AG09319 (cell line): Measurements from ENCODE around the gene HELZ.
"Not testable (repeated sequence)": the region's sequence is repeated elsewhere in the genome, so short reads cannot be mapped to it uniquely, and the experiment has no call there.

ENCODE experiments used
- DNase-seq: peaks from one replicate; pipeline ENCODE4 v3.0.0-alpha.2; 2010; ENCODE audit warnings: low read depth; ENCODE audit errors: extremely low read depth
- TF ChIP-seq, protein P1 (sequence below): IDR thresholded peaks from 2 replicates; pipeline ENCODE4 v1.5.1; 2011; ENCODE audit warnings: low read depth, mild to moderate bottlenecking, inconsistent platforms, low read length, moderate library complexity

HELZ gene

DNA sequence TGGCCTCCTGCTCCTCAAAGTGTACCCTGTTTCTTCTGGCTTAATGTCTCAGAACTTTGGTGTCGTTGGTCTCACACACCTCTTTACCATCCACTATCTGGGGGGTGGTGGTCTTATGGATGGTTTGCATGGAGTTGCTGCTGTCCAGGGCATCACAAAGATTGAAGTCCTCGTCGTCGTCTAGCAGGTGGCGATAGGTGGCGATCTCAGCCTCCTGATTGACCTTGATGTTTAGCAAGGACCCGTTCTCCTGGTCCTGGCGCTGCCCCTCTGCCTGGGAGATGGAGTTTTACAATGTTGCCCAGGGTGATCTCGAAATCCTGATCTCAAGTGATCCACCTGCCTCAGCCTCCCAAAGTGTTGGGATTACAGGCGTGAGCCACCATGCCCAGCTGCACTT, 31.1 kb upstream of the HELZ start:
- no peak for DNase-seq
- TF ChIP-seq, protein P1, sequence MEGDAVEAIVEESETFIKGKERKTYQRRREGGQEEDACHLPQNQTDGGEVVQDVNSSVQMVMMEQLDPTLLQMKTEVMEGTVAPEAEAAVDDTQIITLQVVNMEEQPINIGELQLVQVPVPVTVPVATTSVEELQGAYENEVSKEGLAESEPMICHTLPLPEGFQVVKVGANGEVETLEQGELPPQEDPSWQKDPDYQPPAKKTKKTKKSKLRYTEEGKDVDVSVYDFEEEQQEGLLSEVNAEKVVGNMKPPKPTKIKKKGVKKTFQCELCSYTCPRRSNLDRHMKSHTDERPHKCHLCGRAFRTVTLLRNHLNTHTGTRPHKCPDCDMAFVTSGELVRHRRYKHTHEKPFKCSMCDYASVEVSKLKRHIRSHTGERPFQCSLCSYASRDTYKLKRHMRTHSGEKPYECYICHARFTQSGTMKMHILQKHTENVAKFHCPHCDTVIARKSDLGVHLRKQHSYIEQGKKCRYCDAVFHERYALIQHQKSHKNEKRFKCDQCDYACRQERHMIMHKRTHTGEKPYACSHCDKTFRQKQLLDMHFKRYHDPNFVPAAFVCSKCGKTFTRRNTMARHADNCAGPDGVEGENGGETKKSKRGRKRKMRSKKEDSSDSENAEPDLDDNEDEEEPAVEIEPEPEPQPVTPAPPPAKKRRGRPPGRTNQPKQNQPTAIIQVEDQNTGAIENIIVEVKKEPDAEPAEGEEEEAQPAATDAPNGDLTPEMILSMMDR = no peak; the same call in 1 of the 2 replicates

- DNase-seq = no peak
- TF ChIP-seq, protein P1 = no peak
Observed at GRCh38 chr17:67274466-67274865, 29.5 kb upstream of the HELZ start.

DNA sequence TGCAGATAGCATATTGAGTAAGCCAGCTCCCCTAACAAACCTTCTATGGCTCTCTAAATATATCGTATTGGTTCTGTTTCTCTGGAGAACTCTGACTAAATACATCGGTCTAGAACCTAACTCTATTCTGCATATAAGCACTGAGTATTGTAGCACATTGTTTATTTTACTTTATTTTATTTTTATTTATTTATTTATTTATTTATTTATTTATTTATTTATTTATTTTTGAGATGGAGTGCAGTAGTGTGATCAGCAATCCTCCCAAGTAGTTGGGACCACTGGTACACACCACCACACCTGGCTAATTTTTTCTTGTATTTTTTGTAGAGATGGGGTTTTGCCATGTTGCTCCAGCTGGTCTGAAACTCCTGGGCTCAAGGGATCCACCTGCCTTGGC, 28.9 kb upstream of the HELZ start:
- TF ChIP-seq, protein P1 = no peak
- no peak for DNase-seq

GRCh38 chr17:67272312-67273047, 27.5 kb upstream of the HELZ start:
- no peak for DNase-seq
- TF ChIP-seq, protein P1 = peak; percentile 20

DNA sequence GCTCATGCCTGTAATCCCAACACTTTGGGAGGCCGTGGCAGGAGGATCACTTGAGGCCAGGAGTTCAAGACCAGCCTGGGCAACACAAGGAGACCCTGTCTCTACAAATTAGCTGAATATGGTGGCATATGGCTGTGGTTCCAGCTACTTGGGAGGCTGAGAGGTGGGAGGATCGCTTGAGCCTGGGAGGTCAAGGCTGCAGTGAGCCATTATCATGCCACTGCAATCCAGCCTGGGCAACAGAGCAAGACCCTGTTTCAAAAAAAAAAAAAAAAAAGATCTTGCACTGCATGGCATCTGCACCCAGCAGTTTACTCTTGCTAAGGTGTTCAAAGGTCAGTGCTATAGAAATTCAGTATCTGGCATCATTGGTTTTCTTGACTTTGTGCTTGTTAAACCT, 26.2 kb upstream of the HELZ start:
- DNase-seq = not testable (repeated sequence)

DNA sequence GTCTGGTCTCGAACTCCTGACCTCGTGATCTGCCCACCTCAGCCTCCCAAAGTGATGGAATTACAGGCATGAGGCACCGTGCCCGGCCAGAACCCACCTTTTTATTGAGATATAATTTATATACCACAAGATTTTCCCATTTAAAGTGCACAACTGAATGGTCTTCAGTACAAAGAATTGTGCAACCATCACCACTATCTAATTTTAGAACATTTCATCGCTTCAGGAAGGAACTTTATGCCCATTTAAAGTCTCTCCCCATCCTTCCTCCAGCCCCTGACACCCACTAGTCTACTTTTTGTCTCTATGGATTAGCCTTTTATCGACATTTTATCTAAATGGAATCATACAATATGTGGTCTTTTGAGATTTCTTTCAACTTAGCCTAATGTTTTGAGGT, 25.4 kb upstream of the HELZ start:
- DNase-seq = no peak
- TF ChIP-seq, protein P1 = no peak

DNA sequence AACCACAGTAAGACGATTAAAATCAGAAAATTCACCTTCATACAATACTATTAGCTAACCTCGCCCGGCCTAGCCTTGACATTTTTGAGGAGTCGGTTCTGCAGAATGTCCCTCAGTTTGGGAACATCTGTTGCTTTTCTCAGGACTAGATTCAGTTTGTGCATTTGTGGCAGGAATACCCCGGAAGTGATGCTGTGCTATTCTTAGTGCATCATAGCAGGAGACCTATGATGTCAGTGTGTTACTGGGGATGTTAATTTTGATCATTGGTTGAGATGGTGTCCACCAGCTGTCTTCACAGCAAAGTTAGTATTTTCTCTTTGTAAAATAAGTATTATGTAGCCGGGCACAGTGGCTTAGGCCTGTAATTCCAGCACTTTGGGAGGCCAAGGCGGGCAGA, 21.5 kb upstream of the HELZ start:
- TF ChIP-seq, protein P1 = no peak
- DNase-seq = no peak

DNA sequence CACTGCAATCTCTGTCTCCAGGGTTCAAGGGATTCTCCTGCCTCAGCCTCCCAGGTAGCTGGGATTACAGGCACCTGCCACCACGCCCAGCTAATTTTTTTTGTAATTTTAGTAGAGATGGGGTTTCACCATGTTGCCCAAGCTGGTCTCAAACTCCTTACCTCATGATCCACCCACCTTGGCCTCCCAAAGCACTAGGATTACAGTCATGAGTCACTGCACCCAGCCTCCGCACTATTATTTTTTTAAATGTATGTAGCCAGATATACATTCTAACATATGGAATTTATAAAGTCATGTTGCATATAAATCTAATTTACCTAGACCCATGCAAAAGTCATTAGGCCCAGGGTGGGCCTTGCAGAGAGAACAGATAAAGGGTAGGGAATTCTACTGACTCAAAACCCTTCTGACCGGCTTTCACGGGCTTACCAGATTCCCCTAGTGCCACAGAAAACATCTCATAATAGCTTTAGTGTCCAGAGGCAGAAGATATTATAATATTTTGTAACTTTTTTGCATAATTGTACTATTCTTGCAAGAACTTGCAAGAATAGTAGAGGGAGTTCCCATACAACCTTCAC, 20.5 kb upstream of the HELZ start:
- no peak for DNase-seq

More for the DNA sequence above, 20.5 kb upstream of the HELZ start:
- TF ChIP-seq, protein P1 = no peak
